Measurements from ENCODE around the gene CST9L. TPM values are rescaled to one million over a fixed set of nuclear protein-coding genes. Genes with fewer than 3 reads are reported as not detected.

The CST9L gene
- total RNA-seq, 2 experiments from 2014 or later = not detected

DNA sequence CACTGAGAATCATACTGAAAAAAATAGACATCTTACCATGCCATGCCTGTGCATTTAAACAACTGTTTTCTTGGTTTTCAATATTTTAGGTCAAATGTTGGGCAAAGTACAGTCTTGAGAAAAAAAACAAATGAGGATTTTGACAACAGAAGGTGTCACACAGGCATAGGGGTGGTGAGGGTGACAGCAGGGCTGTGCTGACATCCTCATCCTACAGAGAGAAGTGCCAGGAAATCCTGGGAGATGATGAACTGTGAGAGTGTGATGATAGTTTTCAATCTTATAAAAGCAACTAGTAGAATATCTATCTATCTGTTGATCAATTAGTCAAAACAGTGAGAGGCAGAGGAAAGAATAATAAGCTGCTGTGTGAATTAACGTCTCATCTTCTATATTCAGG is 53.4 kb downstream of the CST9L start:
- H4K20me1 ChIP-seq (ENCODE audit: insufficient read depth, low read length) = no peaks in the 10 kb centered on the region
- no peaks in the 10 kb centered on the region for H3K9me3 ChIP-seq (ENCODE audit: low read length)
- no peak overlapping the region for H3K4me3 ChIP-seq (ENCODE audit: low read depth, low read length, poor library complexity, severe bottlenecking)
- TF ChIP-seq, protein P1, sequence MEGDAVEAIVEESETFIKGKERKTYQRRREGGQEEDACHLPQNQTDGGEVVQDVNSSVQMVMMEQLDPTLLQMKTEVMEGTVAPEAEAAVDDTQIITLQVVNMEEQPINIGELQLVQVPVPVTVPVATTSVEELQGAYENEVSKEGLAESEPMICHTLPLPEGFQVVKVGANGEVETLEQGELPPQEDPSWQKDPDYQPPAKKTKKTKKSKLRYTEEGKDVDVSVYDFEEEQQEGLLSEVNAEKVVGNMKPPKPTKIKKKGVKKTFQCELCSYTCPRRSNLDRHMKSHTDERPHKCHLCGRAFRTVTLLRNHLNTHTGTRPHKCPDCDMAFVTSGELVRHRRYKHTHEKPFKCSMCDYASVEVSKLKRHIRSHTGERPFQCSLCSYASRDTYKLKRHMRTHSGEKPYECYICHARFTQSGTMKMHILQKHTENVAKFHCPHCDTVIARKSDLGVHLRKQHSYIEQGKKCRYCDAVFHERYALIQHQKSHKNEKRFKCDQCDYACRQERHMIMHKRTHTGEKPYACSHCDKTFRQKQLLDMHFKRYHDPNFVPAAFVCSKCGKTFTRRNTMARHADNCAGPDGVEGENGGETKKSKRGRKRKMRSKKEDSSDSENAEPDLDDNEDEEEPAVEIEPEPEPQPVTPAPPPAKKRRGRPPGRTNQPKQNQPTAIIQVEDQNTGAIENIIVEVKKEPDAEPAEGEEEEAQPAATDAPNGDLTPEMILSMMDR (conservative IDR thresholded peaks at IDR 0.05; ENCODE audit: low read length) = no peak
- TF ChIP-seq EZH2phosphoT487 (IDR thresholded peaks at IDR 0.05; ENCODE audit: borderline replicate concordance, low read depth, low read length) = no peak
- H3K9me2 ChIP-seq (ENCODE audit: insufficient read depth, low read length) = no peaks in the 10 kb centered on the region
- ChIA-PET CTCF (ENCODE audit: unreplicated experiment) (no interaction called here), POLR2A (no interaction called here)
- no peak for DNase-seq (ENCODE audit: low spot score)
- no peak overlapping the region for H2AFZ ChIP-seq (ENCODE audit: low read length)
- H3K79me2 ChIP-seq (ENCODE audit: insufficient read depth, low read depth, low read length) = no peaks in the 10 kb centered on the region
- no peaks in the 10 kb centered on the region for H3K4me1 ChIP-seq (ENCODE audit: insufficient read depth, low read length, poor library complexity, severe bottlenecking)
- no peak overlapping the region for H3K4me2 ChIP-seq (ENCODE audit: low read length)
- intact Hi-C loops (cut with micrococcal nuclease; ENCODE audit: unreplicated experiment) = no loop called here
- no peaks in the 10 kb centered on the region for H3K36me3 ChIP-seq (ENCODE audit: insufficient read depth, low read length)
- H3K27ac ChIP-seq (ENCODE audit: low read depth, low read length, poor library complexity, severe bottlenecking) = no peak overlapping the region
- BruUV-seq (replicated peaks) = no TSS peak

Other genes starting within 250 kb of the CST9L start
- gene NXT1, start 217.7 kb downstream of the CST9L start, total RNA-seq (2014; rRNA removed; shearing (Covaris generic)) = 71.6 and 76.5 TPM in 2 replicates
- 33.7 and 33.9 TPM in 2 replicates for gene NXT1, start 217.7 kb downstream of the CST9L start, total RNA-seq (2022)
- 9.3 and 17.7 TPM in 2 replicates for gene GZF1, start 206.3 kb downstream of the CST9L start, total RNA-seq (2014; rRNA removed; shearing (Covaris generic))
- gene GZF1, start 206.3 kb downstream of the CST9L start, total RNA-seq (2022) = 17.1 and 20.1 TPM in 2 replicates
- 9.3 and 12.5 TPM in 2 replicates for gene NAPB, start 147.0 kb downstream of the CST9L start, total RNA-seq (2014; rRNA removed; shearing (Covaris generic))
- gene NAPB, start 147.0 kb downstream of the CST9L start, total RNA-seq (2022) = 11.4 and 12.1 TPM in 2 replicates
- gene CSTL1, start 128.8 kb downstream of the CST9L start, total RNA-seq (2014; rRNA removed; shearing (Covaris generic)) = not detected in 2 replicates
- gene CSTL1, start 128.8 kb downstream of the CST9L start, total RNA-seq (2022) = not detected in 2 replicates
- not detected in 2 replicates for gene CST11, start 115.6 kb downstream of the CST9L start, total RNA-seq (2014; rRNA removed; shearing (Covaris generic))
- not detected in 2 replicates for gene CST11, start 115.6 kb downstream of the CST9L start, total RNA-seq (2022)
- not detected in 2 replicates for gene CST8, start 77.4 kb downstream of the CST9L start, total RNA-seq (2014; rRNA removed; shearing (Covaris generic))
- not detected in 2 replicates for gene CST8, start 77.4 kb downstream of the CST9L start, total RNA-seq (2022)
- not detected in 2 replicates for gene CST9, start 37.4 kb upstream of the CST9L start, total RNA-seq (2014; rRNA removed; shearing (Covaris generic))
- gene CST9, start 37.4 kb upstream of the CST9L start, total RNA-seq (2022) = not detected in 2 replicates
- gene CST3, start 69.5 kb upstream of the CST9L start, total RNA-seq (2014; rRNA removed; shearing (Covaris generic)) = not detected in 2 replicates
- gene CST3, start 69.5 kb upstream of the CST9L start, total RNA-seq (2022) = not detected in 2 replicates
- gene CST4, start 120.6 kb upstream of the CST9L start, total RNA-seq (2014; rRNA removed; shearing (Covaris generic)) = not detected in 2 replicates
- not detected in 2 replicates for gene CST4, start 120.6 kb upstream of the CST9L start, total RNA-seq (2022)
- gene CST1, start 182.5 kb upstream of the CST9L start, total RNA-seq (2014; rRNA removed; shearing (Covaris generic)) = not detected in 2 replicates
- gene CST1, start 182.5 kb upstream of the CST9L start, total RNA-seq (2022) = not detected in 2 replicates

Measured in OCI-LY7 (cell line).